Adrenal gland (tissue), 5 donors: Measurements from ENCODE around the gene TCF12.

ENCODE experiments used
- CTCF ChIP-seq, 6 experiments: fragments of 450-650 bp in 4 of 6; fragments of 200-600 bp in 2 of 6; sonication (generic) in 1 of 6; IDR thresholded peaks; 1 replicate in 5 of 6; 2 replicates in 1 of 6; pipeline versions ENCODE4 v1.5.1 to v1.8.0; 2016 to 2021; ENCODE audit warnings: antibody characterized with exemption in 6 of 6, mild to moderate bottlenecking in 2 of 6, moderate library complexity in 1 of 6
- POLR2A ChIP-seq, 2 donors: fragments of 450-650 bp; IDR thresholded peaks; one replicate each; pipeline ENCODE4 v1.6.1; 2017; ENCODE audit warnings: antibody characterized with exemption in 2 of 2, mild to moderate bottlenecking in 2 of 2, moderate library complexity in 1 of 2
- donor health status: DM: no; HTN: no; CAD: no.

- TF ChIP-seq CTCF (IDR thresholded peaks at IDR 0.05): no peak
- TF ChIP-seq POLR2A (IDR thresholded peaks at IDR 0.05): no peak
These were observed 265.3 kb downstream of the TCF12 start for GRCh38 chr15:57183614-57184344.
